Stimulated activated CD8-positive, alpha-beta memory T cell treated with anti-CD3 and anti-CD28 coated beads, Interleukin-12 subunit alpha, Interleukin-12 subunit beta, amount 100 ng/mL, for 24 hours (primary cell): ENCODE measurements around the gene UTP14C.
"Not testable (repeated sequence)": the region's sequence is repeated elsewhere in the genome, so short reads cannot be mapped to it uniquely, and the experiment has no call there.

Source experiments
- DNase-seq: peaks from one replicate; pipeline ENCODE4 v3.0.0-alpha.2; 2020; ENCODE audit errors: extremely low read depth

Gene UTP14C

DNA sequence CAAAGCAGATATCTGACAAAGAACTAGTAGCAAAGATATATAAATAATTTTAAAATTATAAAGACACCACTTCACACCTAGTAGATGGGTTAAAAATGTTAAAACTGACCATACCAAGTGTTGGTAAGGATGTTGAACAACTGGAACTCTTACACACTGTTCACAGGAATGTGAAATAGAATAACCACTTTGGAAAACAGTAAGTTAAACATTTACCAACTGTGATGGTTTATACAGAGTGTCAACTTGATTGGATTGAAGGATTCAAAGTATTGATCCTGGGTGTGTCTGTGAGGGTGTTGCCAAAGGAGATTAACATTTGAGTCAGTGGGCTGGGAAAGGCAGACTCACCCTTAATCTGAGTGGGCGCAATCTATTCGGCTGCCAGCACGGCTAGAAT, 19.2 kb downstream of the UTP14C start:
- no peak for DNase-seq

- no peak for DNase-seq
Measured at GRCh38 chr13:52047463-52047862, 23.0 kb downstream of the UTP14C start.

DNA sequence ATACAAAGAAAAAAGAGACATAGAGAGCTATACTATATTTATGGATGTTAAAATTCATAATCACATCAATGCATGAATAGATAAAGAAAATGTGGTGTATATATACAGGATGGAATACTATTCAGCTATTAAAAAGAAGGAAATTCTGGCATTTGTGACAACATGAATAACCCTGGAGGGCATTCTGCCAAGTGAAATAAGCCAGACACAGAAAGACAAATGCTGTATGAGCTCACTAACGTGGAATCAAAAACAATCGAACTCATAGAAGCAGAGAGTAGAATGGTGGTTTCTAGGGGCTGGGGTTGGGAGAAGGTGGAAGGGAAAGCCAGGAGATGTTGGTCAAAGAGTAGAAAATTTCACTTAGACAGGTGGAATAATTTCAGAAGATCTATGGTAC, 24.0 kb downstream of the UTP14C start:
- DNase-seq, result no peak

DNA sequence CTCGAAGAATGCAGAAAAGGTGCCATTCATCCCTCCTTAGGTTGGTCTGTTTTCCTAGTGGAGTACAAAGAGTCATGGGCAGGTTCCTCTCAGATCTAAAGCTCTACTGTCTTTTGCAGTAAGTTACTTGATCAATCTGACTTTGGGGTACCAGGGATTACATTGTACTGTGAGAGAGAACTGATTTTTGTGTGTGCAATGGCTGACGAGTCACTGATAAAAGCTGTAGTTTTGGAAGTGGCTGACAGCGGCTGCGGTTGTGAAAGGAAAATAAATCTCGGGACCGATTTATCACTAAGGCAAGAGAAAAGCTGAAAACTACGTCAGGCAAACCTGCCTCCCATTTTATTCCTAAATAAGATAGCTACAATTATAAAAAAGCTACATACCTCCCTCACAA, 26.9 kb downstream of the UTP14C start:
- no peak for DNase-seq

GRCh38 chr13:52053460-52053859, 29.0 kb downstream of the UTP14C start:
- DNase-seq, result no peak

DNA sequence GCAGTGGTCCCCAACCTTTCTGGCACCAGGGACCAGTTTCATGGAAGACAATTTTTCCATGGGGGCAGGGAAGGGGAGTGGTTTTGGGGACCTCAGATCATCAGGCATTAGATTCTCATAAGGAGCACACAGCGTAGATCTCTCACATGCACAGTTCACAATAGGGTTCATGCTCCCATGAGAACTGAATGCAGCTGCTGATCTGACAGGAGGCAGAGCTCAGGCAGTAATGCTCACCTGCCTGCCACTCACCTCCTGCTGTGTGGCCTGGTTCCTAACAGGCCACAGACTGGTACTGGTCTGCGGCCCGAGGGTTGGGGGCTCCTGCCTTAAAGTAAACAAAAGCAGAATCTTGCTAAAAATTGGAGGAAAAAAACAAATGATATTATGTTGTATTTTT, 36.6 kb downstream of the UTP14C start:
- DNase-seq, result not testable (repeated sequence)

DNA sequence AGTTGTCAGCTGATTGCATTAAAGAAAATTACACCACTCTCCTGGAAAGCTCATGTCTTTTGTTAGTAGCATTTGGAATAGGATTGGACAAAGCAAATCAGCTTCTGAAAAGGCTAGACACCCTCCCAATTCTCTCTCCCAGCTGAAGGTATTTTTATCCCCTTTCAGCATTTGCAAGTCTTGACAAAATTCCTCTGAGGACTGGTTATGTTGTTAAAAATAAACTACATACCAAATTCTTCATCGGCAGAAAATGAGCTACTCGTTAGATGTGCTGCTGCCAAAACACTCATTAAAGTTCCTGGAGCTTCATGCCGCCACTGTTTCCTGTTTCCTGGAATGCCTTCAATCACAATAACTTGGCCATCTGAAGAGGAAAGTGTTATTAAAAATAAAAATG, 37.1 kb downstream of the UTP14C start:
- no peak for DNase-seq

DNA sequence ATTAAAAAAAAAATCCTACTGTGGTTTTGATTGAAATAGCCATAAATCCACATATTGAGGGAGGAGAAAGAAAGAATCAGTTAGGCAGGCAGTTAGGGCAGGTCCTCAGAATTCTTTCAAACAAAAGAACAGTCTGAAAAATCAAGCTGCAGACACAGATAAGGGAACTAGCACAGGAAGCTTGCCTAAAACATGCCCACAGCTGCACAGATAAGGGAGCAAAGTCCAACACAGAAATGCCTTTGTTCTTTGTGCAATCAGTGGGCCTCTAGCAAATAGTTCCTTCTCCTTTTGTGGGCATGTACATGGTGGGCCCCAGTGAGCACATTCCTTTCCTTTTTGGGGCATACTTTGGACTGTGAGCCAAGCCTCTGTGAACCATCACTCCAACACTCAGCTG, 42.7 kb downstream of the UTP14C start:
- DNase-seq, result no peak

DNA sequence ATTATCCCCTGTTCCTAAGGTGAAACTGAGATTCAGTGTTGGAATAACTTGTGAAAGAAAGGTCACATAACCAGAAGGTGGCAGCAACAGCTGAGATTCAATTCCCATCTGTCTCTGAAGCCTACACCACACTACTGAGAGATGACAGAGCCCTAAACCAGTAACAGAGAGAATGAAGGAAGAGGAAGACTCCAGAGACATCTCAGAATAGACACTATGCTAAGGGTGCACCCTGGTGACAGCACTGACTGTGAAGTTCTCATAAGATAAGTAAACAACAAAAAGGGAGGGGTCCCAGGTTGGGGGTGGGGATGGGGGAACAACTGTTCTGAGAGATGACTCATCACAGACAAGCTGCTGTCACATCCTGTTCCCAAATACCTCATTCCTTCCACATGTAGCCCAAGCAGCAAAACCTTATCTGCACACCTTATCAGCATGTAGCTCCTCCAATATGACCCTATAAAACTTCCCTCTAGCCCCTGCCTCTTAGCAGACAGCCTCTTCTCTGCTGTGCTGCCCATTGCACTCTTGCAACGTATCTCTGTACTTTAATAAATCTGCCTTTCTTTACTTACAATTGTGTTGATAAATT, 46.5 kb downstream of the UTP14C start:
- no peak for DNase-seq
